CD4-positive, alpha-beta T cell treated with Interleukin-12 subunit alpha and Interleukin-12 subunit beta, for 1 hour (primary cell): Measurements from ENCODE around the gene MIAT.
A peak's percentile ranks its signal among the peaks of the same experiment; 100 is the strongest.

Experiments used
- DNase-seq: peaks from one replicate; pipeline ENCODE4 v3.0.0-alpha.2; 2020

The MIAT gene

GRCh38 chr22:26632422-26633155 lies 24.8 kb upstream of the MIAT start:
- DNase-seq, result no peak

GRCh38 chr22:26634189-26634588 lies 23.2 kb upstream of the MIAT start:
- no peak for DNase-seq

GRCh38 chr22:26635117-26635516 lies 22.3 kb upstream of the MIAT start:
- DNase-seq, result no peak

- no peak for DNase-seq
These were observed 21.1 kb upstream of the MIAT start for GRCh38 chr22:26636296-26636695.

GRCh38 chr22:26642465-26643417 lies 14.6 kb upstream of the MIAT start:
- DNase-seq, result peak; percentile 81

GRCh38 chr22:26643418-26644100 lies 13.8 kb upstream of the MIAT start:
- DNase-seq, result peak; percentile 39

GRCh38 chr22:26646158-26646557 lies 11.2 kb upstream of the MIAT start:
- DNase-seq, result no peak

- peak; percentile 52 for DNase-seq
These were observed 9.3 kb upstream of the MIAT start for GRCh38 chr22:26648011-26648497.

GRCh38 chr22:26648528-26649388 lies 8.6 kb upstream of the MIAT start:
- DNase-seq, result no peak

GRCh38 chr22:26650722-26651421 lies 6.5 kb upstream of the MIAT start:
- DNase-seq, result no peak

GRCh38 chr22:26651815-26652214 lies 5.6 kb upstream of the MIAT start:
- no peak for DNase-seq

- DNase-seq, result no peak
These were observed 773 bp downstream of the MIAT start for GRCh38 chr22:26658161-26658560.

- peak; percentile 66 for DNase-seq
These were observed 1.5 kb downstream of the MIAT start for GRCh38 chr22:26658671-26659478.

GRCh38 chr22:26660356-26660755 lies 3.0 kb downstream of the MIAT start:
- DNase-seq, result no peak

- DNase-seq, result no peak
These were observed 3.7 kb downstream of the MIAT start for GRCh38 chr22:26660961-26661578.

GRCh38 chr22:26662160-26662559 lies 4.8 kb downstream of the MIAT start:
- no peak for DNase-seq

- DNase-seq, result no peak
These were observed 6.1 kb downstream of the MIAT start for GRCh38 chr22:26663374-26663923.

GRCh38 chr22:26665813-26666231 lies 8.4 kb downstream of the MIAT start:
- DNase-seq, result no peak

GRCh38 chr22:26667140-26667539 lies 9.8 kb downstream of the MIAT start:
- no peak for DNase-seq

- no peak for DNase-seq
These were observed 11.7 kb downstream of the MIAT start for GRCh38 chr22:26669060-26669481.
